ENCODE measurements around the gene SLC45A3. TPM values are rescaled to one million over a fixed set of nuclear protein-coding genes. Genes with fewer than 3 reads are reported as not detected.

The SLC45A3 gene
- total and polyA plus RNA-seq, 2 of the 8 experiments (the other 6 are each of a cell fraction or from before 2014, with no cell fraction given): 13.0 to 14.3 TPM

DNA sequence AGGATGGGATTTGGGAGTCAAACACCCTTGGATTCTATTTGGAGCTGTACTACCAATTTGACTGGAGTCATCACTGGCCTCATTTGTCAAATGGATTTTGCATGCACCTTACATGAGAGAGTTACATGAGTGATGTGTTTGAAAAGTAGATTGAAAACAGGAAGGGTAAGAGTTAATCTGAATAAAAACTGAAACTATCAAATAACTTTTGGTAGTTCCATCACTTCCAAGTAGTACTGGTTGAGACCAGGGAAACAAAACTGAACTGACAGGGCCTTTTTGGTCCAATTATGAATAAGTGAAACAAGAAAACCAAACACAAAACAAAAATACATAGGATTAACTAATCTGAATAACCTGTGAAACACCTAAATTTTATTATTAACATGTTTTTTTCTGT is 39.5 kb upstream of the SLC45A3 start:
- Histone ChIP-seq H2AFZ (ENCODE audit: low read length) (no peak overlapping the region), H3K4me2 (ENCODE audit: insufficient read depth in 1 of 2, low read depth in 2 of 2, low read length in 2 of 2) (no peak overlapping the region), H4K91ac (replicated peaks; ENCODE audit: insufficient read length, low read length) (no peak overlapping the region), H2BK12ac (ENCODE audit: low read depth, low read length) (no peak overlapping the region), H3K4me1 (replicated peaks in 1 of 4; ENCODE audit: control insufficient read depth in 3 of 4, insufficient read depth in 4 of 4, low read length in 3 of 4) (peaks cover 0 to 2% (median 0%) of the 10 kb centered on the region in 4 experiments; a peak in 2 of 7 replicates), H3K23me2 (ENCODE audit: low read depth, low read length) (no peaks in the 10 kb centered on the region), H2BK20ac (ENCODE audit: low read length) (no peak overlapping the region), H3K14ac (ENCODE audit: insufficient read length) (no peak overlapping the region), H3K4me3 (ENCODE audit: extremely low read depth in 1 of 4, insufficient read depth in 2 of 4, low read depth in 3 of 4, low read length in 4 of 4) (no peak overlapping the region), H2BK5ac (ENCODE audit: low read depth, low read length) (no peak overlapping the region), H2BK120ac (replicated peaks; ENCODE audit: low read depth, low read length) (no peak overlapping the region), H4K20me1 (replicated peaks in 1 of 2; ENCODE audit: control insufficient read depth in 1 of 2, insufficient read depth in 2 of 2, low read length in 2 of 2) (peaks cover 2 to 5% of the 10 kb centered on the region in 2 experiments), H3K23ac (ENCODE audit: insufficient read length) (no peak overlapping the region), H3K36me3 (ENCODE audit: control insufficient read depth in 2 of 4, insufficient read depth in 4 of 4, low read length in 3 of 4) (peaks cover 19 to 91% (median 63%) of the 10 kb centered on the region in 4 experiments), H2BK15ac (ENCODE audit: low read length) (no peak overlapping the region), H3K79me1 (ENCODE audit: low read depth, low read length) (no peaks in the 10 kb centered on the region; the same call in 1 of the 2 replicates), H3K27ac (ENCODE audit: low read depth, low read length) (no peak overlapping the region), H3K9ac (replicated peaks in 1 of 4; ENCODE audit: extremely low read depth in 1 of 4, low read depth in 3 of 4, low read length in 3 of 4) (no peak overlapping the region), H3K9me3 (ENCODE audit: insufficient read depth in 2 of 2, low read depth in 1 of 2, low read length in 1 of 2) (no peaks in the 10 kb centered on the region), H3K4ac (replicated peaks; ENCODE audit: insufficient read length, low read depth, low read length) (no peak overlapping the region), H3K27me3 (replicated peaks in 1 of 4; ENCODE audit: control insufficient read depth in 3 of 4, extremely low read depth in 1 of 4, insufficient read depth in 3 of 4, low read length in 3 of 4) (no peaks in the 10 kb centered on the region), H3K18ac (ENCODE audit: extremely low read depth, low read length) (no peak overlapping the region), H4K5ac (ENCODE audit: insufficient read length, low read depth, low read length) (no peak overlapping the region), H4K8ac (ENCODE audit: extremely low read depth, insufficient read depth, low read length) (no peak overlapping the region), H2AK5ac (ENCODE audit: low read depth, low read length) (no peak overlapping the region), H3K56ac (replicated peaks; ENCODE audit: insufficient read length, low read depth, low read length) (no peak overlapping the region), H3K79me2 (ENCODE audit: control insufficient read depth in 1 of 2, insufficient read depth in 2 of 2, low read length in 2 of 2) (no peaks in the 10 kb centered on the region)
- DNase-seq (ENCODE audit: low read depth in 1 of 2, low spot score in 2 of 2) (no peak), FAIRE-seq (no peak)
- TF ChIP-seq YY1 (IDR thresholded peaks at IDR 0.05; ENCODE audit: low read depth, low read length): no peak
- ChIA-PET CTCF (ENCODE audit: partially characterized antibody) (interaction anchor here (0.6 to 6.8 kb wide), 6 partner anchors 7 to 118 kb away, joined by 3 to 54 read pairs (median 4); no protein-coding TSS in a partner anchor), POLR2A (ENCODE audit: partially characterized antibody) (interaction anchor here (1.6 kb wide), 1 partner anchor 18 kb away, joined by 4 read pairs; no protein-coding TSS in a partner anchor)

Data from H1 (cell line).